ENCODE results near the gene SLC35B1. TPM values are rescaled to one million over a fixed set of nuclear protein-coding genes. Genes with fewer than 3 reads are reported as not detected.

SLC35B1 gene
- total and polyA plus RNA-seq, 10 of the 15 experiments (the other 5 are each of a cell fraction or from before 2014, with no cell fraction given), result 40.0 to 113 (median 51.6) TPM

GRCh38 chr17:49747632-49748031 lies 39.9 kb upstream of the SLC35B1 start:
- in situ Hi-C loops (cut with MboI), result no loop called here
- peaks cover 0 to 3% of the 10 kb centered on the region in 2 experiments; a peak in 1 of 4 replicates for H3K36me3 ChIP-seq (ENCODE audit: control insufficient read depth in 2 of 2, insufficient read depth in 2 of 2, low read length in 1 of 2)
- TF ChIP-seq EED (IDR thresholded peaks at IDR 0.05; ENCODE audit: low read depth) (no peak), ZNF217 (IDR thresholded peaks at IDR 0.05) (no peak), YBX1 (IDR thresholded peaks at IDR 0.05) (no peak), NFYA (IDR thresholded peaks at IDR 0.05; ENCODE audit: borderline replicate concordance, low read depth, low read length) (no peak), SPI1 (IDR thresholded peaks at IDR 0.05; ENCODE audit: borderline replicate concordance, insufficient read depth, low read depth, low read length) (no peak), ZNF24 (IDR thresholded peaks at IDR 0.05) (no peak), ZBTB40 (IDR thresholded peaks at IDR 0.05; ENCODE audit: borderline replicate concordance) (no peak), TBL1XR1 (IDR thresholded peaks at IDR 0.05; ENCODE audit: low read depth, low read length) (no peak)
- TF ChIP-seq, protein P1, sequence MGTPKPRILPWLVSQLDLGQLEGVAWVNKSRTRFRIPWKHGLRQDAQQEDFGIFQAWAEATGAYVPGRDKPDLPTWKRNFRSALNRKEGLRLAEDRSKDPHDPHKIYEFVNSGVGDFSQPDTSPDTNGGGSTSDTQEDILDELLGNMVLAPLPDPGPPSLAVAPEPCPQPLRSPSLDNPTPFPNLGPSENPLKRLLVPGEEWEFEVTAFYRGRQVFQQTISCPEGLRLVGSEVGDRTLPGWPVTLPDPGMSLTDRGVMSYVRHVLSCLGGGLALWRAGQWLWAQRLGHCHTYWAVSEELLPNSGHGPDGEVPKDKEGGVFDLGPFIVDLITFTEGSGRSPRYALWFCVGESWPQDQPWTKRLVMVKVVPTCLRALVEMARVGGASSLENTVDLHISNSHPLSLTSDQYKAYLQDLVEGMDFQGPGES (IDR thresholded peaks at IDR 0.05), result no peak
- TF ChIP-seq, protein P2, sequence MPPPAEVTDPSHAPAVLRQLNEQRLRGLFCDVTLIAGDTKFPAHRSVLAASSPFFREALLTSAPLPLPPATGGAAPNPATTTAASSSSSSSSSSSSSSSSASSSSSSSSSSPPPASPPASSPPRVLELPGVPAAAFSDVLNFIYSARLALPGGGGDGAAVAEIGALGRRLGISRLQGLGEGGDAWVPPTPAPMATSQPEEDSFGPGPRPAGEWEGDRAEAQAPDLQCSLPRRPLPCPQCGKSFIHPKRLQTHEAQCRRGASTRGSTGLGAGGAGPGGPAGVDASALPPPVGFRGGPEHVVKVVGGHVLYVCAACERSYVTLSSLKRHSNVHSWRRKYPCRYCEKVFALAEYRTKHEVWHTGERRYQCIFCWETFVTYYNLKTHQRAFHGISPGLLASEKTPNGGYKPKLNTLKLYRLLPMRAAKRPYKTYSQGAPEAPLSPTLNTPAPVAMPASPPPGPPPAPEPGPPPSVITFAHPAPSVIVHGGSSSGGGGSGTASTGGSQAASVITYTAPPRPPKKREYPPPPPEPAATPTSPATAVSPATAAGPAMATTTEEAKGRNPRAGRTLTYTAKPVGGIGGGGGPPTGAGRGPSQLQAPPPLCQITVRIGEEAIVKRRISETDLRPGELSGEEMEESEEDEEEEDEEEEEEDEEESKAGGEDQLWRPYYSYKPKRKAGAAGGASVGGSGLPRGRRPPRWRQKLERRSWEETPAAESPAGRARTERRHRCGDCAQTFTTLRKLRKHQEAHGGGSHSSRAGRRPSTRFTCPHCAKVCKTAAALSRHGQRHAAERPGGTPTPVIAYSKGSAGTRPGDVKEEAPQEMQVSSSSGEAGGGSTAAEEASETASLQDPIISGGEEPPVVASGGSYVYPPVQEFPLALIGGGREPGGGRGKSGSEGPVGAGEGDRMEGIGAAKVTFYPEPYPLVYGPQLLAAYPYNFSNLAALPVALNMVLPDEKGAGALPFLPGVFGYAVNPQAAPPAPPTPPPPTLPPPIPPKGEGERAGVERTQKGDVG (CRISPR knock-in tag; IDR thresholded peaks at IDR 0.05), result no peak
- H3K4me1 ChIP-seq (ENCODE audit: control insufficient read depth, insufficient read depth, low read length), result peaks cover 63% of the 10 kb centered on the region
- DNase-seq (ENCODE audit: low read depth, low spot score), result no peak
- no peaks in the 10 kb centered on the region for H3K9me3 ChIP-seq (replicated peaks; ENCODE audit: control insufficient read depth, insufficient read depth, low read length)
- H3K4me3 ChIP-seq, result peak overlapping the region; percentile 66
- 7% methylated on average over 1 of the region's 1 CpG for WGBS (ENCODE audit: insufficient coverage, insufficient replicate concordance, low lambda C conversion rate, missing lambda C conversion rate)
- BruUV-seq (replicated peaks), result TSS peak; percentile 67
- CTCF ChIA-PET, result interaction anchor here (0.5 to 5.0 kb wide), 16 partner anchors 10 to 537 kb away, joined by 3 to 36 read pairs (median 4); partner anchors contain the start of genes ABI3, FAM117A, GNGT2 and SLC35B1
- H2AFZ ChIP-seq (ENCODE audit: control insufficient read depth, low read depth, low read length), result no peak overlapping the region
- peak overlapping the region; percentile 92 for H3K27ac ChIP-seq (ENCODE audit: control insufficient read depth, insufficient read depth)
- H3K27me3 ChIP-seq (replicated peaks in 1 of 2; ENCODE audit: control insufficient read depth in 2 of 2, insufficient read depth in 2 of 2, low read length in 1 of 2), result no peaks in the 10 kb centered on the region
- RAD21 ChIA-PET (ENCODE audit: unreplicated experiment), result interaction anchor here (0.7 to 3.7 kb wide), 16 partner anchors 8 to 554 kb away, joined by 3 to 36 read pairs (median 5); partner anchors contain the start of genes FAM117A, KAT7, SLC35B1 and SPOP
- ATAC-seq, result no peak
- SMC1A ChIA-PET (ENCODE audit: uncharacterized antibody, unreplicated experiment), result interaction anchor here (0.7 to 7.6 kb wide), 11 partner anchors 9 to 405 kb away, joined by 3 to 128 read pairs (median 6); partner anchors contain the start of genes FAM117A, KAT7 and SLC35B1
- intact Hi-C loops (cut with micrococcal nuclease; ENCODE audit: unreplicated experiment), result loop anchor here (2.0 kb wide), 1 partner anchor 41 kb away; the partner anchor contains the start of gene KAT7
- POLR2A ChIA-PET, result interaction anchor here (0.9 to 5.5 kb wide), 8 partner anchors 9 to 70 kb away, joined by 4 to 116 read pairs (median 7); partner anchors contain the start of genes FAM117A, KAT7 and SLC35B1
- no peaks in the 10 kb centered on the region for H4K20me1 ChIP-seq (ENCODE audit: control insufficient read depth, insufficient read depth)
- peak overlapping the region; percentile 94 for H3K4me2 ChIP-seq (ENCODE audit: control insufficient read depth, insufficient read depth)
- H3K79me2 ChIP-seq (ENCODE audit: control insufficient read depth, insufficient read depth, low read length), result peaks cover 39% of the 10 kb centered on the region
- peak overlapping the region; percentile 61; the same call in 1 of the 2 replicates for H3K9ac ChIP-seq (ENCODE audit: control insufficient read depth, insufficient read depth, low read length)
- peak; percentile 18 for FAIRE-seq
